Measurements from ENCODE around the gene RAB22A.
"Not testable (repeated sequence)": the region's sequence is repeated elsewhere in the genome, so short reads cannot be mapped to it uniquely, and the experiment has no call there.

The RAB22A gene

GRCh38 chr20:58359441-58359840 lies 49.9 kb downstream of the RAB22A start:
- TF ChIP-seq CTCF (IDR thresholded peaks at IDR 0.05; ENCODE audit: insufficient read depth, missing control alignments): no peak
- FAIRE-seq: no peak
- DNase-seq (ENCODE audit: insufficient read length, low spot score): no peak

- FAIRE-seq (no peak), DNase-seq (ENCODE audit: insufficient read length, low spot score) (no peak)
- TF ChIP-seq CTCF (IDR thresholded peaks at IDR 0.05; ENCODE audit: insufficient read depth, missing control alignments): no peak
Observed at GRCh38 chr20:58360936-58361335, 51.4 kb downstream of the RAB22A start.

- no peak for FAIRE-seq
Observed at GRCh38 chr20:58361481-58362205, 52.1 kb downstream of the RAB22A start.

GRCh38 chr20:58362206-58362516 lies 52.6 kb downstream of the RAB22A start:
- TF ChIP-seq CTCF (IDR thresholded peaks at IDR 0.05; ENCODE audit: insufficient read depth, missing control alignments): no peak
- no peak for DNase-seq (ENCODE audit: insufficient read length, low spot score)
- no peak for FAIRE-seq

More at GRCh38 chr20:58361481-58362205, 52.1 kb downstream of the RAB22A start:
- TF ChIP-seq CTCF (IDR thresholded peaks at IDR 0.05; ENCODE audit: insufficient read depth, missing control alignments): no peak
- DNase-seq (ENCODE audit: insufficient read length, low spot score): no peak

GRCh38 chr20:58362970-58363369 lies 53.5 kb downstream of the RAB22A start:
- DNase-seq (ENCODE audit: insufficient read length, low spot score) (no peak), FAIRE-seq (no peak)
- no peak for TF ChIP-seq CTCF (IDR thresholded peaks at IDR 0.05; ENCODE audit: insufficient read depth, missing control alignments)

GRCh38 chr20:58366866-58367265 lies 57.4 kb downstream of the RAB22A start:
- FAIRE-seq (no peak), DNase-seq (ENCODE audit: insufficient read length, low spot score) (no peak)
- no peak for TF ChIP-seq CTCF (IDR thresholded peaks at IDR 0.05; ENCODE audit: insufficient read depth, missing control alignments)

- no peak for TF ChIP-seq CTCF (IDR thresholded peaks at IDR 0.05; ENCODE audit: insufficient read depth, missing control alignments)
- no peak for FAIRE-seq
- DNase-seq (ENCODE audit: insufficient read length, low spot score): no peak
Observed at GRCh38 chr20:58372806-58373205, 63.3 kb downstream of the RAB22A start.

GRCh38 chr20:58373296-58373695 lies 63.8 kb downstream of the RAB22A start:
- DNase-seq (ENCODE audit: insufficient read length, low spot score); FAIRE-seq: not testable (repeated sequence)
